GM18499 (cell line): Measurements from ENCODE around the gene RNF213.

ENCODE experiments used
- ATAC-seq: cut with Tn5 transposase; IDR thresholded peaks from one replicate; pipeline ENCODE4 v1.9.1; 2021; ENCODE audit warnings: moderate number of reproducible peaks; ENCODE audit not compliant: insufficient read depth, unreplicated experiment

The RNF213 gene

DNA sequence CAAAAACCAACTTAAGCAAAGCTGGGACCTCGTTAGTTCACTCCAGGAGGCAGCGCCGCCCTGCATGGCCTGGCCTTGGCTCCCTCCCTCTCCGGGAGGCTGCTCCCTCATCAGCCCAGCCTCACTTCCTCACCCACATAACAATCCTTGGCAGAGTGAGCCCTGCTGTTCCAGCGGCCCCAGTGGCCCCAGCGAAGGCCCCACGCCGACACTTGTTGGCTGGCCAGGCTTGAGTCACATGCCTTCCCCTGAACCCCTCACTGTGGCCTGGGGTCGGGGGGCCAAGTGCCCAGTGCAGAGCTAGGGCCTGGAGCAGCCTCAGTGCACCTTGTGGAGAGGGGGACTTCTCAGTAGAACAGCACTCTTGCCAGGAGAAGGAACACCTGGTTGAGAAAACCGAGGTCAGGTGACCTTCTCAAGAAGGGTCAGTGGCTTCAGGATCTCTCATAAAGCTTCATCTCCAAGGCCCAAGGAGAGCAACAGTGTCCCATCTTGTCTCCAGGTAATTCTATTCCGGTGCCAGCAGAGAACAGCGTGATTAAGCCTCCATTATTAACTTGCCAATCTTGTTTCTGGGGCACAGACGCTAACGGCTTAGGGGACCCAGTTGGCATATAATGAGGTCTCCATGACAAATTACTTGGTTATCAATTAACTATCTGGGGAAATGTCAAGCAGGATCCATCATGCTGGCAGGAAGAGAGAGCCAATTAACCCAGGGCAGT, 181.1 kb downstream of the RNF213 start:
- ATAC-seq: no peak

- ATAC-seq: no peak
These were observed 181.6 kb downstream of the RNF213 start for GRCh38 chr17:80442323-80442659.

DNA sequence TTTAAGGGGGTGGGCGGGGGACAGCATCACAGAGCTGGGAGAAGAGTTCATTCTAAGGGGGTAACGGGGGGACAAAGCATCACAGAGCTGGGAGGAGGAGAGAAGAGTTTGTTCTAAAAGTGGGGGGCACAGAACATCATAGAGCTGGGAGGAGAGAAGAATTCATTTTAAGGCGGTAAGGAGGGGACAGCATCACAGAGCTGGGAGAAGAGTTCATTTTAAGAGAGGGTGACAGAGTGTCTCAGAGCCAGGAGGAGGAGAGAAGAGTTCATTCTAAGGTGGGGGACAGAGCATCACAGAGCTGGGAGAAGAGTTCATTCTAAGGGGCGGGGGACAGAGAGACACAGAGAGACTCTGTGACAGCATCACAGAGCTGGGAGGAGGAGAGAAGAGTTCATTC, 182.1 kb downstream of the RNF213 start:
- ATAC-seq: no peak

- no peak for ATAC-seq
These were observed 182.8 kb downstream of the RNF213 start for GRCh38 chr17:80443498-80443897.

- no peak for ATAC-seq
These were observed 183.4 kb downstream of the RNF213 start for GRCh38 chr17:80443916-80444643.

- no peak for ATAC-seq
These were observed 184.0 kb downstream of the RNF213 start for GRCh38 chr17:80444644-80444979.

- no peak for ATAC-seq
These were observed 184.5 kb downstream of the RNF213 start for GRCh38 chr17:80445007-80445725.

DNA sequence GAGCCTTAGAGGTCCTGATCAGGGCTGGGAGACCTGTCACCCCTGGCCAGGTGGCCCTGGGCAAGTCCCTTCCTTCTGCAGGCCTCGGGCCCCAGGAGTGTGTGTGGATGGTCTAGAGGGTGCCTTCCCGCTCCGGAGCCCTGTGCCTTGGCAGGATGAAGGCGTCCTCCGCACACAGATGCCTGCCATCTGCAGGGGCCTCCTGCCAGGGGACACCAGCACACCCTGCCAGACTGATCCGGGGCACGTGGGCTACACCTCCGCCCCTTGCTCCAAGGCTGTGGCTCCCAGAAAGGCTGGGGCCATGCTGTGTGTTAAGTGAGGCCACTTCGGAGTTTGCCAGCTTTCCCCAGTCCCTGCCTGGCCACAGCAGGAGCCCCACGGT, 185.1 kb downstream of the RNF213 start:
- no peak for ATAC-seq

DNA sequence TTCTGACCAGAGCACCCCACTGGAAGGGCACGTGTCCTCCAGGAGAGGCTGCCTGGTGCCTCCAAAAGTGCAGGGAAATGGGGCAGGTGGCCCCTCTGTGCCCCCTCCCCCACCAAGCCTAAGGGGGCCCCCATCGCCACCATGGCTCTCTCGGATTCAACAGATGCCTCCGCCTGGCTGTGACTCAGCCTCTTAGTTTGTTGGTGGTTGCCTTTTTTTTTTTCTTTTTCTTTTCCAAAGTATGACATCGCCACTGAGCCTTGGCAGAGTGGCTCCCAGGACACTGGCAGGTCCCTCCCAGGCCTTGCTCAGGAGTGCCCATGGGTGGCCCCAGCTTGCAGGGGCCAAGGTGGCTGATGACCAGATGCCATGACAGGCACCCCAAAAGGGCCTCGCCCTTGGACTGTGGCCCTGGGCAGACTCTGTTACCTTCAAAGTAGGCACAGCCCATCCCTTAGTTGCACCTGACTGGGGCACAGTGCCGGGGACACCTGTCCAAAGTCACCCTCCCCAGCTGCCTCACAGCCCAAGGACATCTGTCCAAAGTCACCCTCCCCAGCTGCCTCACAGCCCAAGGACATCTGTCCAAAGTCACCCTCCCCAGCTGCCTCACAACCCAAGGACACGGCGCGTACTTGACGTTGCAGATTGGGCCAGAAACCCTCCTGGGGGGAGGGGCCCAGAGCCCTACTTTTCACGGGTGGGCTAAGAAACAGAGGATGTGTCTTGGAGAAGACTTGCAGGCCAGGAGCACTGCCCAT, 186.2 kb downstream of the RNF213 start:
- no peak for ATAC-seq

- ATAC-seq: no peak
These were observed 187.1 kb downstream of the RNF213 start for GRCh38 chr17:80447790-80448189.
